Measurements from ENCODE around the gene LGALS7. TPM values are rescaled to one million over a fixed set of nuclear protein-coding genes. Genes with fewer than 3 reads are reported as not detected.
A peak's percentile ranks its signal among the peaks of the same experiment; 100 is the strongest.
"Not testable (repeated sequence)": the region's sequence is repeated elsewhere in the genome, so short reads cannot be mapped to it uniquely, and the experiment has no call there.

LGALS7 gene
- total RNA-seq, 1 donor from 2014 or later: not detected

DNA sequence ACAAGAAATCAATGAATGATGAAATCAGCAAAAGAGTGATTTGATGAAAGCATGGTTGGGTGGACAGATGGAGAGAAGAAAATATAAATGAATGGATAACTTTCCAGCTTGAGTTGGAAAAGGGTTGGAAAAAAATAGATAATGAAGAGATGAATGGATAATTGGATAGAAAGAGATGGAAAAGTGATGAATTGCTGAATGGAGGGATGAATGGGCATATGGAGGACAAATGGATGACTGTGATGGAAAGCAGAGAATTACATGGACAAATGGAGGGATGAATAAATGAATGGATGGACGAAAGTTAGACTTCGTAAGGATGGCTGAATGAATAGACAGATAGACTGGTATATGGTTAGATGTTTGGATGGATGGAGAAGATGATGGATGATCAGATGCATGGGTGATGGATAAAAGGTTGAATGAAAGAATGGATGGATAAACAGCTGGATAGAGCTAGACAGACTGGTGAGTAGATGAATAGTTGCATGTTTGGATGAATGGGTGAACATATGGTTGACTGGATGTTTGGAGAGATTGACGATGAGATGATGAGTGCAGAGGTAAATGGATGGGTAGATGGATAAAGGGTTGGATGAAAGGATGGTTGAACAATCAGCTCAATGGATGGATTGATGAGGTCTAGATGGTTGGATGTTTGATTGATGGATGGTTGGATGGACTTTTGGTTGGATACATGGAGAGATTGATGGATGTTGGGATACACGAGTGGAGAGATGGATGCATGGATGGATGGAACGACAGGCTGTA, 27.4 kb upstream of the LGALS7 start:
- no peak for ATAC-seq
- no peak for DNase-seq (ENCODE audit: low spot score)

DNA sequence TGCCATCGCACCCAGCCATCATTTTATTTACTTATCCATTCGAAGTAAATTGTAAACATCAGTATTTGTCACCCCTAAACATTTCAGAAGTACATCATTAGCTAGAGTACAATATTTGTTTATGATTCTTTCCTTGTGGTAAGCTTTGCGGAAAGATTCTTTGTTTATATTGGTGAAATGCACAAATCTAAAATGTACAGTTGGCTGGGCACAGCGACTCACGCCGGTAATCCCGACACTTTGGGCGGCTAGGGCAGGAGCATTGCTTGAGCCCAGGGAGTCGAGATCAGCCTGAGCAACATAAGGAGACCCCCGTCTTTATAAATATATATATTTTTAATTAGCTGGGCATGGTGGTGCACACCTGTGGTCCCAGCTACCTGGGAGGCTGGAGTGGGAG, 25.8 kb upstream of the LGALS7 start:
- no peak for DNase-seq (ENCODE audit: low spot score)
- no peak for ATAC-seq

- not testable (repeated sequence) for DNase-seq (ENCODE audit: low spot score); ATAC-seq
Observed at GRCh38 chr19:38797781-38798180, 24.5 kb upstream of the LGALS7 start.

DNA sequence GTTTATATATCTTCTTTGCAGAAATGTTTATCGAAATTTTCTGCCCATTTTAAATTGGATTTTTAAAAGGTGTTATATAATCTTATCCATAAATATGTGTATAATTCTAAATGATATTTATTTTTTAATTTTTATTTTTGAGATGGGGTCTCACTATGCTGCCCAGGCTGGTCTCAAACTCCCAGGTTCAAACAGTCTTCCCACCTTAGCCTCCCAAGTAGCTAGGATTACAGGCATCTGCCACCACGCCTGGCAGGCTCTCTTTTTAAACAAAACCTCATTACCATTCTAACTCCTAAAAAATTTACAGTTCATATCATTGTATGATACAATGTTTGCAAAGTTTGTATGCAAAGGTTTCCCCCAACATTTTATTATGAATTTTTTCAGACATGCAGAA, 22.8 kb upstream of the LGALS7 start:
- DNase-seq (ENCODE audit: low spot score): no peak
- ATAC-seq: no peak

GRCh38 chr19:38795549-38795948, 22.2 kb upstream of the LGALS7 start:
- DNase-seq (ENCODE audit: low spot score) (no peak), ATAC-seq (no peak)

DNA sequence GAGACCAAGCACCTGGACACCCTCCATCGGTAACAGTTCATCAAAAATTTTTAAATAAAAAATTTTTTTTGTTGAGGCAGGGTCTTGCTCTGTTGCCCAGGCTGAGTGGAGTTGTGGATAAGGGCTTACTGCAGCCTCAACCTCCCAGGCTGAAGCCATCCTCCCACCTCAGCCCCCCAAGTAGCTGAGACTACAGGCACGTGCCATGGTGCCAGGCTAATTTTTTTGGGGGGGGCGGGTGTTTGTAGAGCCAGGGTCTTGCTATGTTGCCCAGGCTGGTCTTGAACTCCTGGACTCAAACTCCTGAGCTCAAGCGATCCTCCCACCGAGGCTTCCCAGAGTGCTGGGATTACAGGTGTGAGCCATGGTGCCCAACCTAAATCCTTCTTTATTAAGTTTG, 20.4 kb upstream of the LGALS7 start:
- DNase-seq (ENCODE audit: low spot score) (no peak), ATAC-seq (no peak)

- DNase-seq (ENCODE audit: low spot score) (no peak), ATAC-seq (no peak)
Observed at GRCh38 chr19:38793177-38793576, 19.9 kb upstream of the LGALS7 start.

DNA sequence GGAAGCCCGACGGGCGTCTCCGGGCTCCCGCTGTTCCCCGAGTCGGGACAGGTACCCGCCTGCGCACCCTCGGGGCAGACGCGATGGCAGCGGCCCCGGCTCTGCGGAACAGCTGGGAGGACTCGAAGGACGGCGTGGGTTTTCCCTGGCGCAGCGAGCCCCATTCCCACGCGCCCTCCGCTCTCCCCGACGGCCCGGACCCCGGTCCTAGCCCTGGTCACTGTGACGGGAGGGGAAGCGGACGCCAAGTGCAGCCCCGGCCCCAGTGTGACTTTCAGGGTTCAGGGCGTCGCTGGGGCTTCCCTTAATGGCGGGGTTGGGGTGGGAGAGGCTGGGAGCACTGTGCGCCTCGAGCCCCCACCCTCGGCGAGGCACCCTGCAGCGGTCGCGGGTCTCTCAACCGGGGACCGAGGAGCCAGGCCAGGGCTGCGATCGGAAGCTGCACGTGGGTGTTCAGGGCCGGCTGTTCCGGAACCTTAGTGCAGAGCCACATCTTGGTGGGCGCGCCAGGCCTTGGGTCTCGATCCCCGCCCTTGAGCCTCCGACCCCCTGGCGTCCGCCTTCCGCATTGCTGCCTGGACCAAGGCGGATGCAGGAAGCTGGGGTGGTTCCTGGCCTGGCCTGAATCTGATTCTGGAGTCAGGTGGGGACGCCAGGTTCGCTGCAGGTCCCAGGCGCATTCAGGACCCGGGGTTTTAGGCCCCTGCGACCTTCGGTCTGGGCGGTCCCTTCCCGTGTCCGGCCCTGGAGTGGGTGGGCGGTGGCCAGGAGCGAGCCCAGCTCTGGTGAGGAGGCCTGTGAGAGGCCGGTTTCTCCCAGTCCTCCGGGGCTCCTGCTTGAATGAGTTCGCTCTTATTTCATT, 19.2 kb upstream of the LGALS7 start:
- DNase-seq (ENCODE audit: low spot score): no peak
- ATAC-seq: peak; percentile 43

DNA sequence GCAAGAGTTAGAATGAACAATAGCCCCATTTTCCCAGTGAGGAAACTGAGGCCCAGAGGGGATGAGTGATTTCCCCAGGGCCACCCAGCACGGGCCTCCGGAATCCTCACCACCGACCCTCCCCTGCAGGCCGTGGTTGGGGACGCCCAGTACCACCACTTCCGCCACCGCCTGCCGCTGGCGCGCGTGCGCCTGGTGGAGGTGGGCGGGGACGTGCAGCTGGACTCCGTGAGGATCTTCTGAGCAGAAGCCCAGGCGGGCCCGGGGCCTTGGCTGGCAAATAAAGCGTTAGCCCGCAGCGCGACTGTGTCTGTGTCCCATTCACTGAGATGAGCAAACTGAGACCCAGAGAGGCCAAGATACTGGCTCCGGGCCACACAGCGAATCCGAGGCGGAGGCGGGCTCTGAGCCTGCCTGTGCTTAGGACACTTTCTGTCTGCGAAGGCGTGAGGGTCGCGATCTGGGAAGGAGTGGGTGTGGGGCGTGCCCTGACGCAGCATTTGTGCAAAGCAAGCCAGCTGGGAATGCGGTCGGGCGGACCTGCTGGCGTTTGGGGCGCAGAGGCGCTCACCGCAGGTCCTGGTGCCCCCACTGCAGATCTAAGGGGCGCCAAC, 18.2 kb upstream of the LGALS7 start:
- ATAC-seq: peak; percentile 89
- not testable (repeated sequence) for DNase-seq (ENCODE audit: low spot score)

GRCh38 chr19:38790507-38791403, 17.4 kb upstream of the LGALS7 start:
- DNase-seq (ENCODE audit: low spot score); ATAC-seq: not testable (repeated sequence)

DNA sequence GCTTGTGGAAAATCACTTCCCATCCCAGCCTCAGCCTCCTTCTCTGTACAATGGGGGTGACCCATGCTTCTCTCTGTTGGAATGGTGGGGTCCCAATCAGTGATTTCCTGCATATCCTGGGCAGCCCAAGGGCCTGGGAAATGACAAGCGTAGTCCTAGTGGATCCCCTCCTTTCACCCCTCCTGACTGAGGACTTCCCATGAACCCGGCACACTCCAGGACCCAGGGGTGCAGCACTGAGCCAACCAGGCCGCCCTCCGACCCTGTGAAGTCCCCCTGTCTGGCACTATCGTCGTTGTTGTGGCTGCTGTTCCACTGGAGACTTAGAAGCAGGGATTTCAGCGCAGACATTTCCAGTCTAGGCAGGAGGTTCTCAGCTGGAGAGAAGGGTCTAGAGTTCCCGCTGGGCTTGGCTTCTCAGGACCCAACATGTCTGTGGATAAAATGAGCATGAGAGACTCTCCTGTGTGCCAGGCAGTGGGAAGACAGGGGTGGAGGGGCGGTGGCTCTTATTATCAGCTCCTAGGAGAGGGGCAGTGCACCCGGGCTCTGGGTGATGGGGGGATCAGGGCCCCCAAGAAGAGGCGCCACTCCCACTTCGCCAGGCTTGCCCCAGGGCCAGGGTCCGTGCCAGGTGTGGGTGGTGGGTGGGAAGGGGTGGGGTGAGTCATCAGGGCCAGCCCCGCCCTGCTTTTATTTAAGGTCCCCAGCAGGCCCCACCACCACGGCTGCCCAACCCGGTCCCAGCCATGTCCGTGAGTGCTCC, 15.3 kb upstream of the LGALS7 start, which contains the start of gene LGALS7B:
LGALS7B (plus strand) TSS at position 723 of the 766 bp plus-strand sequence; CDS start at position 750, 27 bp downstream.
- ATAC-seq: no peak
- no peak for DNase-seq (ENCODE audit: low spot score)

DNA sequence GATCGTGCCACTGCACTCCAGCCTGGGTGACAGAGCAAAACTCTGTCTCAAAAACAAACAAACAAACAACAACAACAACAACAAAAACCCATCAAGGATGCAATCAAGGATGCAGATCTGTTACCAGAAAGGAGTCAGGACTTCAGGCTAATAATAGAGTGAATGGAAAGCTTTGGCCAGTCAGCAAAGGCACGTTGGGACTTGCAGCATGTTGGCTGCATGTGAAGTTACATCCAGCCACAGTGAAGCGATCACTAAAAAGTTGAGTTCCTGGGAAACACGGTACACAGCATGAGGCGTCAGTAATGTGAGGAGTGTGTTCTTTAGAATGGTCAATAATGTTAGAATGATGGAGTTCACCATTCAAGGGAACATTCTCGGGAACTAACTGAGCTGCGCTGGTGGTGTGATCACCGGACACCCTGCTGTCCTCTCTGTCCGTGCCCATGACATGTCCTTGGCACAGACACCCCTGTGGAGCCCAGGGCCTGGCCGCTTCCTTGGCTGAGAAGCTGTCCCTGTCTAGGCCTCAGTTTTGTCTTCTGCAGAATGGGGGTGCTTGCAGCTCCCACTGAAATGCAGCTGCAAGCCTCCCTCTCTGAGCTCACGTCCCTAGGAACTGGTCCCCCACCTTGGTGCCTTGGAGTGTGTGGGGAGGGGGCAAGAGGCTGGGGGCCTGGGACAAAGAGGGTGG, 13.4 kb upstream of the LGALS7 start:
- ATAC-seq (no peak), DNase-seq (ENCODE audit: low spot score) (no peak)

GRCh38 chr19:38786061-38786460, 12.7 kb upstream of the LGALS7 start:
- not testable (repeated sequence) for ATAC-seq; DNase-seq (ENCODE audit: low spot score)

DNA sequence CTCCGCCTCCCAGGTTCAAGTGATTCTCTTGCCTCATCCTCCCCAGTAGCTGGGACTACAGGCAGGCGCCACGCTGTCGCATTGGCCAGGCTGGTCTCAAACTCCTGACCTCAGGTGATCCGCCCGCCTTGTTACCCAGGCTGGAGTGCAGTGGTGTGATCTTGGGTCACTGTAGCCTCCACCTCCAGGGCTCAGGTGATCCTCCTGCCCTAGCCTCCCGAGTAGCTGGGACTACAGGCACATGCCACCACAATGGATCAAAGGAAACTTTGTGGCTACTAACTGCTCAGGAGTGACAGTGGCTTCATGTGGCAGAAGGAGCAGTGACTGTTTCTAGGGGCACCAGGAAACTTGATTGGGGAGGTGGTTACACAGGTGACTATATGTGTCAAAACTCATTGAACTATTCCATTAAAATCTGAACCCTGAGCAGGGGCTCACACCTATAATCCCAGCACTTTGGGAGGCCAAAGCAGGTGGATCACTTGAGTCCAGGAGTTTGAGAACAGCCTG, 11.9 kb upstream of the LGALS7 start:
- ATAC-seq (no peak), DNase-seq (ENCODE audit: low spot score) (no peak)

- ATAC-seq (peak; percentile 48), DNase-seq (ENCODE audit: low spot score) (no peak)
Observed at GRCh38 chr19:38784224-38784623, 10.9 kb upstream of the LGALS7 start.

- ATAC-seq; DNase-seq (ENCODE audit: low spot score): not testable (repeated sequence)
Observed at GRCh38 chr19:38782212-38782611, 8.9 kb upstream of the LGALS7 start.

- DNase-seq (ENCODE audit: low spot score) (no peak), ATAC-seq (no peak)
Observed at GRCh38 chr19:38781058-38781457, 7.7 kb upstream of the LGALS7 start.

- DNase-seq (ENCODE audit: low spot score): no peak
Observed at GRCh38 chr19:38780443-38780842, 7.1 kb upstream of the LGALS7 start.

GRCh38 chr19:38778733-38779132, 5.4 kb upstream of the LGALS7 start:
- DNase-seq (ENCODE audit: low spot score) (no peak), ATAC-seq (no peak)

More at GRCh38 chr19:38780443-38780842, 7.1 kb upstream of the LGALS7 start:
- ATAC-seq: no peak

Measured in left lobe of liver (tissue), 2 donors.